NCI-H748 treated with DMSO at 0.1 percent for 48 hours (cell line): ENCODE results near the gene GALNT10.

ENCODE experiments used
- DNase-seq: peaks from one replicate; lab custom pipeline; 2025; lab: John Stamatoyannopoulos, UW

GALNT10 gene

DNA sequence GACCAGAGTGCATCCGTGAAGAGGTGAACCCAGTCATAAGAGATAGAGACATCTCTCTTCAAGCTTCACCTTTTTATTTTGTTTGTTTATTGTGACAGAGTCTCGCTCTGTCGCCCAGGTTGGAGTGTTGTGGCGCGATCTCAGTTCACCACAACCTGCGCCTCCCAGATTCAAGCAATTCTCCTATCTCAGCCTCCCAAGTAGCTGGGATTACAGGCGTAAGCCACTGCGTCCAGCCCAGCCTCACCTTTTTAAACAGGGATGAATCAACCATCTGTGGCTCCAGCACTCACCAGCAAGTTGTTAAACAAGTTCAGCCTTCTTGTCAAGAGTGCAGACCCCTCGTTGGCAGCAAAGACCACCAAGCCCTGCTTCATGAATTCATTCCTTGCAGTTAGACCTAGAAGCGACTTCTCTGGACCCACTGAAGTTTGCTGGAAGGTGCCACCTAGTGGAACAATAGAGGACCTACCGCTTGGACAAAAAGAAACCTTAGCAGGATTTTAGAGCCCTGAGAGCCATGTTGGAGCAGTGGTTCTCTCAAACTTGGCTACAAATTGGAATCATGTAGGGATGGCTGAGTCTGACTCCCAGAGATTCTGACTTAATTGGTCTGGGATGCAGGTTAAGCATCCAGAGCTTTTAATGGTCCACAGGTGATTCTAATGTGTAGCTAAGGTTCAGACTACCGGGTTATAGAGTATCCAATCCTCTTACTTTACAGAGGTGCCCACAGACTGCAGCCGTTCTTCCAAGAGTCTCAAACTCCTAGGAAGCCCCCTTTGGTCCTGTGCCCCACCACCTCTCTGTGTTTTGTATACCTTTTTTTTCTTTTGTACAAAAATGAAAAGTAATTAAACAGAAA lies 10.5 kb upstream of the GALNT10 start:
- peak; percentile 68 for DNase-seq

DNA sequence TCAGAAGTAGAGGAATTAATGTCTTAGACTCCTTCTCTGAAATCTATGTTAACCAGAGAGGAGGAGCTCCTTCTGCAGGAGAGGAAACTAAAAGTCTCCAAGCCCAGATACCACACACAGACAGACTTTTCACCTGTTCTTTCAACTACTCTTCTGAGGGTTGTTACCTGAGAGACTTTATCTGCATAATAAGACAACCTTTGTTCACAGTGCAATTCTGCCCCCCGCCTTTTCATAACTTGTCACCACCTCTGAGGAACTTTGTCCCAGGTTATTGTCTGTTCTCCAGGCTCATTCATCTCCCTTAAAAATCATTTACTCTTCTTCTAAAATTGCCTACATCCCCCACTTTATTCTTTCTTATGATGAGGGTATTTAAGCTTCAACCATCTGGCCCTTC lies 9.4 kb upstream of the GALNT10 start:
- DNase-seq, result no peak

DNA sequence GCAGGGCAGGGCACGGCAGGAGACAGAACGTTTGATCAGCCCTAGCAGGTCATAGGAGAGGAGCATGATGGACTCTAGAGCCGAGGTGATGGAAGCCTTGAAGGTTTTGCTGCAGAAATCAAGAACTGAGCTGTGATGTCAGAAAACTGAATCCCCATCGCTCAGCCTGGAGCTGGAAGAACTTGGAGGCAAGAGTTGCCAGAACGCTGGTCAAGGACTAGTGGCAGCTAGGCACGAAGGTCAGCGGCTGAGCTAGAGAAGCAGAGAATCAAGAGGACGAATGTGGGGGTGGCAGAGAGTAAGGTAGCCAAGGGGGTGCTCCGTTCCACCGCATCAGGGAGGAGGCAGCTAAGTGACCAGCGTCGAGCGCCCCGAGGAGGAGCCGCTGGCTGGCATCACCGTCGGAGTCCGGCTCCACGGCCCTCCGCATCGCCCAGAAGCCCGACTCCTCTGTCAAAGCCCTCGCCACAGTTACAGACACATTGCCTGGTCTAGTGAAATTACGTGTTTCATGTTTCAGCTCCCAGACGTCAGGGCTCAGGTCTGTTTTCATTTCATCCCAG lies 1.2 kb upstream of the GALNT10 start:
- DNase-seq, result no peak

- peak; percentile 44 for DNase-seq
These were observed 526 bp upstream of the GALNT10 start for GRCh38 chr5:154189819-154190594.

DNA sequence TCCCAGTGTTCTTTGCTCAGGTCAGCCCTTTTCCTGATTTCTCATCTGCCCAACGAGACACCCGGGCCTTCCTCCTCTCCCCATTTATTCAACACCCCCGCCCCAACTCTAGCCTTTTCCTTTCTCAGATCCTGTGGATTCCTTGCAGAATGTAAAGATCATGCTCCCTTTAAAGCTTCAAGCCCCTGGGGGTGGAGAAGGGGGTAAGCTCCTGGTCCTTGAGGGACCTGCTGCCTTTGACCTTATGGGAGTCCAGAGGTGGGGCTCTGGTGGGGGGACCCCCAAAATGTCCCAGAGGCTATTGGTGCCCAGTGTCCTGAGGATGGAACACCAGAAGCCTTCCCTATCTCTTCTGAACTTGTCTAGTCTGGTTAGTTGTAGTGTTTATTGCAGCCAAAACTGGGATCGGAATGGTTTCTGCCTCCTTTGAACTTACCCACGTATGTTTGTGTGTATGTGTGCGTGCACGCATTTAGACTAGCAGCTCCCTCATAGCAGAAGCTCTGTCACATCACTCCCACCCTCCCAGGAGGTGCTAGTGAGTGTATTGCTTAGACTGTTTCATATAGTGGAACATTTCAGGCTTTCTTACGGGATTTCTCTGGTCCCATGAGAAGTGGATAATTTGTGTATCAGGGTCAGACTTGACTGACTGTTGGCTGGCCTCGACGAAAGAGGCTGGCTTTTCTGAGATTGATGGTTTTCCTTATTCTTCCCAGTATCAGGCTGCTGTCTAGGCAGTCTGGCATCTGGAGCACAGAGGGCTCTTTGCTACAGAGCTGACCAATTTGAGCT lies 1.1 kb downstream of the GALNT10 start:
- no peak for DNase-seq

DNA sequence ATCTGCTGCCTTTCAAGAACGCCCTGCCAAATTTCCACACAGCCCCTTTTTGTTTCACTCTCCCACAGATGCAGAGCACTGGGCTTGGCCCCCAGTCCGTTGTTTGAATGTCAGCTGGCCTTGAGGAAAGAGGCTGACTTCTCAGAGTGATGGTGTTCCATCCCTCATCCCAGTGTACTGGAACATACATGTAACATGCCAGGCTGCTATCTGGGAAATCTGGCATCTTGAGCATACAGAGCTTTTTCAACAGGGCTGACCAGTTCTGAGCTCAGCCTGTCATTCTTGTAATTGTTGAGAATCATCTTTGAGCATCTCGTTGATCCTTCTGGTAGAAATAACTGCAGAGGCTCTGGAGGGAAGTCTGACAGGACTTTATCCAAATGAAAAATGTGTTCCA lies 2.8 kb downstream of the GALNT10 start:
- DNase-seq, result no peak

DNA sequence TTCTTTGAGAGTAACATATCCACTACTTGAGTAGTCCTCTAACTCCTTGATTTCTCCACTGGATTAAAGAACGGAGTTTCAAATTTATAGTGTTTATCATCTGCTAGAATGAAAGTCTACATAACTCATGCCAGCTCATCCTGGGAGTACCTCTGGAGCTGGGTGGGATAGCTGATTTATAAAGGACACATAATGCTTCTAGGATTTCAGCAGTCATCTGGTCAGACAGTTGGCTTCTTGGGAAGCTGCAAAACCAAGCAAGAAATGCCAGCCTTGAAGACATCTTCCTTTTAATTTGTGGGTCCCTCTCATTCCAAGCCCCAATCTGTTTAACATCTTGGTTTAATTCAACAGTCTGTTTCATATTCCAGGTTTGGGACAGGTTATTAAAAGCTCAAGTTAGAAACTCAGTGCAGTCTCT lies 3.2 kb downstream of the GALNT10 start:
- no peak for DNase-seq

GRCh38 chr5:154194345-154195329 lies 4.1 kb downstream of the GALNT10 start:
- no peak for DNase-seq

- DNase-seq, result no peak
These were observed 5.7 kb downstream of the GALNT10 start for GRCh38 chr5:154196281-154196680.

- no peak for DNase-seq
These were observed 6.6 kb downstream of the GALNT10 start for GRCh38 chr5:154196955-154197652.

- DNase-seq, result no peak
These were observed 7.4 kb downstream of the GALNT10 start for GRCh38 chr5:154197801-154198491.

- DNase-seq, result no peak
These were observed 8.2 kb downstream of the GALNT10 start for GRCh38 chr5:154198611-154199230.

DNA sequence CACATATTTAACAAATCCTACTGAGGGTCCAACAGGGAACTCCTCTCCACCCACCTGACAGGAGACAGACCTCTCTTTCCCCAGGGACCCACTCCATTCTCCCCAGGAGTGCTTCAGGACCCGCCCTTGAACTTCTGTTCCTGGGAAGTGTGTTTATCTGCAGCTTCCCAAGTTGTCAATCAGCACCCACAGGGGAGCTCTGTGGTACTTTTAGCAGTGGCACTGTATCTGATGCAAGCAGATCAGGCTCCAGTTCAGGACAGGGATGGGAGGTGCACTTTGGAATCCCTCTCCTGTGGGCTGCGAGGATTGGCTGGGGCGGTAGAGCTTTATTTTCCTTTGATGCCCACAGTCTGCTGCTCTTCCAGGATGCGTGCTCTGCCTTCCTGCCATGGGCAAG lies 8.7 kb downstream of the GALNT10 start:
- DNase-seq, result no peak

- no peak for DNase-seq
These were observed 9.2 kb downstream of the GALNT10 start for GRCh38 chr5:154199671-154200220.

- no peak for DNase-seq
These were observed 9.7 kb downstream of the GALNT10 start for GRCh38 chr5:154200221-154200620.

DNA sequence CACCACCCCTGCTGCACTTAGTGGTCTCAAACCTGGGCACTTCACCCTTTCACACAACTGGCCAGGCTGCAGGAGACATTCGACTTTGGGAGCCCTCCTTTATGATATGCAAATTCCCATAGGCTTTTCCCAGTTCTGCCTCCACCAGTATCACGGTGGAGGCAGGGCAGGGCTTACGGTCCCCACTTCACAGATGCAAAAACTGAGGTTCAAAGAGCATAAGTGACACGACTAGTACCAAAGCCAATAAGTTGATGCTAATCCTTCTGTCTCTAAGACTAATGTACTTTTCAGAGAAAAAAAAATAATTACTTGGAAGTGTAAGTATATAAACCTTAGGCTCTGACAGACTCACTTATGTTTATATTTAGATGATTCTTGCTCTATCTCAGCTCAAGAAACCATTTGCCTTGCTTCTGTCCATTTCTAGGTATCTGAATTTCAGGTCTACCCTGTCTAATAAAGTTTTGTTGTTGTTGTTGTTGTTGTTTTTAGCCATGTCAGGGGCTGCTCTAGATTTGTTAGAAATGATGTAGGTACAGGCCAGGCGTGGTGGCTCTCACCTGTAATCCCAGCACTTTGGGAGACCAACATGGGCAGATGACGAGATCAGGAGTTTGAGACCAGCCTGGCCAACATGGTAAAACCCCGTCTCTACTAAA lies 10.7 kb downstream of the GALNT10 start:
- no peak for DNase-seq

DNA sequence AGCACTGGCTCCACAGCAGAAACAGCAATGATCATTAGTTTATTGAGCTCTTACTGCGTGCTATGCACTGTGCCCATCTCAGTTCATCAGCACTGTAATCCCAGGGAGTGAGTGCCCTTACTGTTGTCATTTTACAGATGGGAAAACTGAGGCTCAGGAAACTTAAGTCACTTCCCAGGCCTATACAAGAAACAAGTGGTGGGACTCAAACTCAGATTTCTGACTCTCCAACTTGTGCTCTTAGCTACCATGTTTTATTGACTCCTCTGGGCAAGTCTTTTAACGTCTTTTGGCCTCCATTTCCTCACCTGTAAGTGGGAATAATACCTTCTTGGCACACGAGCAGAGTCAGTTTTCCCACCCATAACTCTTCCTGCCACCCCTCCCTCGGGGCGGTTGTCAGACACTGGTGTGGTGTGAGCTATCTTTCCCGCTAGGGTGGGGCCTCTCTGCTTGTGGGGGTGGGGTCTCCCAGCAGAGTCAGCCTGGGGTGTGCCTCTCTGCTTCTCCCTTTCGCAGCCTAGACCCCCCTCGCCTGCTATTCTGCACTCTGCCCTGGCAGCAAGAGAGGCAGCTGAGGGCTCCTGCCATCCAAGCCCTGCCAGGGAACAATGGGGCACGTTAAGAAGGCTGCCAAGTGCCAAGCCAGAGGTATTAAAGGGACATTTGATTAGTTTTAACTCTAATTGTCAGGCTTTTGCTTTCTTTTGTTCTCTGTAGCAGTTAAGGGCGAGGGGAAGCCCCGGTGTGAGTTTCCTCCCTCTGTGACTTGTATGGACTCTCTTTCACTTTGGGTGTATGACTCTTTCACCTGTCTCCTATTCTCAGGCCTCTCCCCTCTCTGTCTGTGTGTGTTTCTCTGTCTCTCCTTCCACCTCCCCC lies 12.1 kb downstream of the GALNT10 start:
- no peak for DNase-seq
